ENCODE results near the gene SFXN1.
"Not testable (repeated sequence)": the region's sequence is repeated elsewhere in the genome, so short reads cannot be mapped to it uniquely, and the experiment has no call there.

Gene SFXN1, protein sequence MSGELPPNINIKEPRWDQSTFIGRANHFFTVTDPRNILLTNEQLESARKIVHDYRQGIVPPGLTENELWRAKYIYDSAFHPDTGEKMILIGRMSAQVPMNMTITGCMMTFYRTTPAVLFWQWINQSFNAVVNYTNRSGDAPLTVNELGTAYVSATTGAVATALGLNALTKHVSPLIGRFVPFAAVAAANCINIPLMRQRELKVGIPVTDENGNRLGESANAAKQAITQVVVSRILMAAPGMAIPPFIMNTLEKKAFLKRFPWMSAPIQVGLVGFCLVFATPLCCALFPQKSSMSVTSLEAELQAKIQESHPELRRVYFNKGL

DNA sequence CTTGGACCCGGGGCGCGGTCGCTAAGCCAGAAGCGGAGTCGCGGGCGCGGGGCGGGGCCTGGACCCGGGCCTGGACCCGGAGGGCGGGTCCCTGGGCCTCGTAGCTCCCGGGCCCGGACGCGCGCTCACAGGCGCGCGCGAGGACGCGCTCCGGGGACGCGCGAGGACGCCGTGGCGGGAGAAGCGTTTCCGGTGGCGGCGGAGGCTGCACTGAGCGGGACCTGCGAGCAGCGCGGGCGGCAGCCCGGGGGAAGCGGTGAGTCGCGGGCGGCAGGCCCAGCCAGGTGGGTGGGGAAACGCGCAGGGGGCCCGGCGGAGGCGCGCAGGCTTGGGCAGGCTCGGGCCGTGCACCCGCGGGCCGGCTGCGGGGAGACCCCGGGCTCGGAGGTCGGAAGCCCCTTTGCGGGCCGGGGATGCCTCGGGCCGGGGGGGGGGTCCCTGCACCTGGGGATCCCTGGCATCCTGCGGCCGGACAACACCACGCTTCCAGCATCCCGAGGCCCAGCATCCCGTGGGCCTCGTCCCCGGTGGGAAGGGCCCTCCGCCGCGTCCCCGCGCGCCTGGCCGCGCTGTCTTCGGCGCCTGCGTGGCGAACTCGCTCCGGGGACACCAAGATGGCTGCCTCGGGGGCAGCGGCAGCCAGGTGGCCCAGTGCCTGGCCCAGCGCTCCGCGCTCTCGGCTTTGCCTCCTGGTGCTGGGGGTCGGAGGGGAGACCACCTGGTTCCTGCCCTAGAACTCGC is at the start of gene SFXN1:
Gene SFXN1 (plus strand): TSS at position 177 of the 741 bp plus-strand sequence. CDS start 13,544 bp downstream, outside the sequence.
- DNase-seq = peak; percentile 43 to 93 (median 84)
- intact Hi-C loops (cut with DNase I) = no loop called here

DNA sequence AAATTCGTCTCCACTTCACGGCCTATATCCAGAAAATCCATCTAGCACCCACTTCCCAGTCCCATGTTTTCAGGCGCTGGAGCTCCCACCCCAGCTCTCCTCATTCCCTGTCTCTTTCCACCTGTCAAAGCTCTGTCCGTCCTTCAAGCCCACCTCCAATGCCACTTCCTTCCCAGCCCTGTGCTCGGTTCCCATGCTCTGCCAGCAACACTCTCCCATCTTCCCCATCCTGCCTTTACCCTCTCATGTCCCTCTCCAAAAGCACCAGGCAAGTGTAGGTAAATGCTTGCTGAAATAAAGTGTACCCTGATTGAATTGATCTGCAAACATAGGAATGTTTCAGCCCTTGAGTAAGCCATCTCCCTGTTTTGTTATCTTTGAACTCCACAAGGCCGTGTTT is 43.6 kb upstream of the SFXN1 start:
- no peak for DNase-seq
- intact Hi-C loops (cut with DNase I) = no loop called here

DNA sequence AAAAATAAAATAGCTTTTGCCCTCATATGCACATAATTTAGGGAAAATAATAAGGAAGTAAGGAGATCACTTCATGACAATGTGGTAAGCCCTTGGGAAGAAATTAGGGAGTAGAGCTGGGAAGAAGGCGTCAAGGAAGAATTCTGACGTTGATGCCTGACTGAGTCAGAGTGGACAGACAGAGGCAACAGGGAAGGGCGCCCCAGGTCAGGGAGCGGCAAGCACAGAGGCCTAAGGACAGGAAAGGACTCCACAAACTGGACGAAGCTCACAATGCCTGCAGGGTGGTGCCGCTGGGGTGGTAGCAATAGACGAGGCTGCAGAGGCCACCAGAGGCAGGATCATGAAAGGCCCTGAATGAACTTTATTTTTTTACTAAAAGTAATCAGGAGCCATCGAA is 42.0 kb upstream of the SFXN1 start:
- intact Hi-C loops (cut with DNase I) = no loop called here
- DNase-seq = no peak

DNA sequence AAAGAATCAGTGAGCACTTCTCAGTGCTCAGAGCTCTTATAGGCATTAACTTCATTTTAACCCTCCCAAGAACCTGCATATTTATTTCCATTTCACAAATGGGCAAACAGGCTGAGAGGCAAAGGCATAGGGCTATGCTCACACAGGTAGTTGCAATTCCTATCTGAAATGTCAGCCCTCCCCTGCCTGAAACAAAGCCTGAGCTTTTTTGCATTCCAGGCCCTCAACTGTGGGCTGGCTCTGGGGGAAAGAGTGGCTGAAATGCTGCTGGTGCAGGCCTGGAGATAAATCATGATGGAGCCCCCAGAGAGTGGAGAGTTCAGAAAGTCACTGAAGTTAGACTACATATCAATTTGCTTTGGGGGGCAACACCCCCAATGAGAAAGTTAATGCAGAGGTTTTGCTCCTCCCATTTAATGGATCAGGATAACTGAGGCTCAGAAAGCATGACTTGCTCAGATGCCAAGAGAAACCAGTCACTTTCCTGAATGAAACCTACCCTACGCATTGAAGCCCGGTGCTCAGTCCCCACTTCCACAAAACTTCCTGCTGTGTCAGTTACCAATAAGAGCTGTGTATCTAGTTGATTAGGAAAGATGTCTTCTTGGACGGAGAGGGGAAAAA is 40.0 kb upstream of the SFXN1 start:
- intact Hi-C loops (cut with DNase I) = no loop called here
- DNase-seq = no peak

DNA sequence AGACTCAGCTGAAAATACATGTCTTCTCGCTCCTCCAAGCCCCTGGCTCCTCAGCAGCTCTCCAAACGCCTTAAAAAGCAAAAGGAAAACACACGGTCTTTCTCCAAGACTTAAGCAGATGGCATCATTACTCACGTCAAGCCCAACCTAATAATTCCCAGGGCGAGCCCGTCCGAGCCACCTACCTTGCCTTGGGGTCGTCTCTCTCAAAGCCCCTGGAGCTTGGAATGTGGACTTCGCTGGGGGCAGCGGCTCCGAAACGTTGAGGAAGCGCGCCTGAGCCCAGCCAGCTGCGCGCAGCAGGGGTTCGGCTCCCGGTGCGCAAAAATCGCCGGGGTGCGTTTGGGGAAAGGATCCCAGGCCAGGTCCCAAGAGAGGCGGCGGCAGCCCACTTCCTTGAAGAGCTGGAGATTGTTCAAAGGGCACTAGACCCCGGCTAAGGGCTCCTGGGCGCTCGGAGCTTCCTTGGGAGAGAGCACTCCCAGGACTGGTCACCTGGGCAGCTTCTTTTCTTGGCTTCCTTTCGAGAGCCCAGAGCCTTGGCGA is 34.8 kb upstream of the SFXN1 start:
- peak in 1 of 42 donors; percentile 18 for DNase-seq
- intact Hi-C loops (cut with DNase I) = loop anchor here (5.0 kb wide), 1 partner anchor 491 kb away; no protein-coding TSS in a partner anchor

DNA sequence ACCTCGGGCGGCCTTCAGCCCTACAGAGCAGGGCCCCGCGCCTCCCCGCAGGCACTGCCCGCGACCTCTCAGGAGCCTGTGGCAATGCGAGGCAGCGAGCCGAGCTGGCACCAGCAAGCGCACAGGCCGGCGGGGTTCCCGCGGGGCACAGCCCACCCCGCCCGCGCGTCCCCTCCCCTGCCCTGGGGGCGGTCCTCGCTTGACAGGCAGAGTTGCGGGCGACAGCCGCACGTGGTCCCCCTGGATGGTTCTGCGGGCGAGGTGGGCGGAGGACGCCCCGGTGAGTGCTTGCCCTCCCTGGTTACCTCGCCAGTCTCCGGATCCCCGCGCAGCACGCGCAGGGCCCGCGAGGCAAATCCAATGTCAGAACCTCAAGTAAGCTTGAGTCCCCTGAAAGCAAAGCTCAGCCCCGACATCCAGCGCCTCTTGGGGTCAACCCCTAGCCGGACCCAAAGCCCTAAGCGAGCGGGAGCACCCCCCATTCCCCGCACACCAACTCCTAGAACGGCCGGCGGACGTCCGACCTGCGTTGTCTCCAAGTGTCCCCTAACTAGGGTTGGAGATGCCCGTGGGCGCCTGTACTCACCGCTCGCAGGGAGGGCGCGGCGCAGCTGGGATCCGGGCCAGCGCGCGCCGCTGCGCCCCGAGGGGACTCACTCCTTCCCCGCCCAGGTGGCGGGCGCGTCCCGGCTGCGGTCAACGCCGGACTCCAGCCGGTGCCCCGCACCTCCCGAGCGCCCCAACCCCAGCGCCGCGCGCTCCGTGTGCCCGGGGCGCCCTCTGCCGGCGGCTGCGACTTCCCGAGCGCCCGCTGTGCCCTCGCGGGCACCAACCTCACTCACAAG is 34.1 kb upstream of the SFXN1 start, which contains the start of gene DRD1:
Gene DRD1 (minus strand): TSS at position 123 of the 845 bp plus-strand sequence. CDS start 1,083 bp downstream, outside the sequence.
- peak; percentile 17 to 86 (median 74) for DNase-seq
- intact Hi-C loops (cut with DNase I) = loop anchor here (5.0 kb wide), 1 partner anchor 492 kb away; no protein-coding TSS in a partner anchor

DNA sequence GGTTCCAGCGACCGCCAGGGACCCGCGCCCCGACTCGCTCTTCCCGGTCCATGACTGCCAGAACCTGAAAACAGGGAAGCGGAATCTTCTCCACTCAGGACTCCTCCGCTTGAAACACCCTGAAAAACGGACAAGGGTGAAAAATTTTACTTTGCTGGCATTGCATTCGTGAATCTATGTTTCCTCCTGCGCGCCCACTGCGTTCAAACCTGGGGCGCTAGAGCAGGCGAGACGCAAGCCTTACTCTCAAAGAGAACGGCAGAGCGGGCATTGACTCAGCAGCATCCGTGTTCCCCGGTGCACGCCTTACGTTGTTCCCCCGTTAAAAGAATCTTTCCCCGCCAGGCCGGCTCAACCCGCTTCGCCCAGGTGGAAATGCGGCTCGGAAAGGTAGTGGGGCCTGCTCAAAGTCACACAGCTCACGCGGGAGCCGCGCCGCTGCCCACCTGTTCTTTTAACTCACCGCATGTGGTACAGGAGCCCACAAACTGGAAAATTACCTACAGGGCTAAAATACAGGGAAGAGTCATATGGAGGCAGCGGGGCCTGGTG is 33.4 kb upstream of the SFXN1 start:
- intact Hi-C loops (cut with DNase I) = loop anchor here (5.0 kb wide), 1 partner anchor 493 kb away; no protein-coding TSS in a partner anchor
- peak in 18 of 42 donors; percentile 11 to 61 (median 35) for DNase-seq

DNA sequence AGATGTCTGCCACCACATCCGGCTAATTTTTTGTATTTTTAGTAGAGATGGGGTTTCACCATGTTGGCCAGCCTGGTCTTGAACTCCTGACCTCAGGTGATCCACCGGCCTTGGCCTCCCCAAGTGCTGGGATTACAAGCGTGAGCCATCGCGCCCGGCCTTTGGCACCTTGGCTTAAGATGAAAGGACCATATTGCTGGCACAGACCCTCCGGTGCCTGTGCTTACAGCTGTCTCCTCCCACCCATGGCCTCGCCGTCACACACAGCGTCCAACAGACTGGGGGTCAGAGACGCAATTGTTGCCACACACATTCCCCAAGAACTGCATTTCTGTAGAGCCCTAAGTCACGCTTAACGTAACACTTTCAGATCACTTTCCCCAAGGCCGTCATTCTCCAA is 32.0 kb upstream of the SFXN1 start:
- DNase-seq = peak in 1 of 42 donors; percentile 26
- intact Hi-C loops (cut with DNase I) = not testable (repeated sequence)

DNA sequence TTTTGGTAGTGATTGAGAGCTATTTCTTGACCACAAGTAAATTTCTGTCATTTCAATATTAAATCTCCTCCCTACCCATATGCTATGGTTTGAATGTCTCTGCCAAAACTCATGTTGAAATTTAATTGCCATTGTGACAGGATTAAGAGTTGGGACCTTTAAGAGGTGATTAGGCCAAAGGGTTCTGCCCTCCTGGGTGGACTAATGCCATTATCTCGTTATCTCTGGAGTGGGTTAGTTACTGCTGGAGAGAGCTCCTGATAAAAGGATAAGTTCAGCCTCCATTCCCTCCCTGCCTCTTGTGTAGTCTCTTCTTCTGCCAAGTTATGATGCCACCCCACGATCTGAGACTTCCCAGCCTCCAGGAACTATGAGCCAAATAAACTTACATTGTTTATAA is 30.8 kb upstream of the SFXN1 start:
- no peak for DNase-seq
- intact Hi-C loops (cut with DNase I) = no loop called here

DNA sequence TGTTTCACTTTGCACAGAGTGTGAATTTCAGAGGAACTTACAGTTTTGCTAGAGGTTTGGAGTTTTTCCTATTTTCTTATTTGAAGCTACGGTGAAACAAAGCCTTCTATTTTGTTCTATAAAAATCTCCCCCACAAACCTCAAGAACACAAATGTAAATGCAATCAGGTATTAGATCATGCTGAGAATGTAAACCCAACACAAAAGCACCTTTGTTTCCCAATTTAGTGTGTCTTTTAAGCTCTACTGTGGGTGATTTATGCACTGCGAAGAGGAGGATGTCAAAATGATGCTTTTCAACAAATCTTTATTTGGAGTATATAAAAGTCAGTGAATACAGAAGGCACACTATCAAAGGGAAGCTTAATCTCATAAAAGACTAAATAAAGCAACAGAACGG is 30.1 kb upstream of the SFXN1 start:
- intact Hi-C loops (cut with DNase I) = no loop called here
- no peak for DNase-seq

DNA sequence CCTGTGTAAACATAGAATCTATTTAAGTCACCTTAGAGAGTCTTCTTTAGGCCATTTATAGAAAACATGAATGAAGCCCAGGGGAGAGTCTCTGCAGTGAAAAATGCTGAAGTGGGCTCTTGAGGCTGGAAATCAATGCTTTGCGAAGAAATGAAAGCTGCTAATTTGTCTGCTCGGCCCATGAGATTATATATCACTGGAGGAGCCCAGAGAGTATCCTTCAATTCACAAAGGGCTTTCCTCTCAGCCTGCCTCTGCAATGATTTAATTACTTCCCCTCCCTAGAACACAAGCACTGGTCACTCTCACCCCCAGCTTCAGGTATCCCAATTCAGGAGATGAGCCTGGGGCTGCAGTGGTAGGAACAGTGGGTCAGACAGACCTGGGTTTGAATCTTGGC is 26.2 kb upstream of the SFXN1 start:
- intact Hi-C loops (cut with DNase I) = no loop called here
- no peak for DNase-seq

DNA sequence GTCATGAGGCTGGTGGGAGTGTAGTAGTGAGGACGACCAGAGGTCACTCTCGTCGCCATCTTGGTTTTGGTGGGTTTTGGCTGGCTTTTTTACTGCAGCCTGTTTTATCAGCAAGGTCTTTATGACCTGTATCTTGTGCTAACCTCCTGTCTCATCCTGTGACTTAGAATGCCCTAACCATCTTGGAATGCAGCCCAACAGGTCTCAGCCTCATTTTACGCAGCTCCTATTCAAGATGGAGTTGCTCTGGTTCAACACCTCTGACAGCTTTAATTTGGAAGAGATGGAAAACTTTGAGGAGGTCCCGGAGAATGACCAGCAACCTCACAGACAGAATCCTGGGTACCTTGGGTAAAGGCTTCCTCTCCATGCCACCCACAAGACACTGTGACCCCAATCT is 24.0 kb upstream of the SFXN1 start:
- intact Hi-C loops (cut with DNase I); DNase-seq: not testable (repeated sequence)

DNA sequence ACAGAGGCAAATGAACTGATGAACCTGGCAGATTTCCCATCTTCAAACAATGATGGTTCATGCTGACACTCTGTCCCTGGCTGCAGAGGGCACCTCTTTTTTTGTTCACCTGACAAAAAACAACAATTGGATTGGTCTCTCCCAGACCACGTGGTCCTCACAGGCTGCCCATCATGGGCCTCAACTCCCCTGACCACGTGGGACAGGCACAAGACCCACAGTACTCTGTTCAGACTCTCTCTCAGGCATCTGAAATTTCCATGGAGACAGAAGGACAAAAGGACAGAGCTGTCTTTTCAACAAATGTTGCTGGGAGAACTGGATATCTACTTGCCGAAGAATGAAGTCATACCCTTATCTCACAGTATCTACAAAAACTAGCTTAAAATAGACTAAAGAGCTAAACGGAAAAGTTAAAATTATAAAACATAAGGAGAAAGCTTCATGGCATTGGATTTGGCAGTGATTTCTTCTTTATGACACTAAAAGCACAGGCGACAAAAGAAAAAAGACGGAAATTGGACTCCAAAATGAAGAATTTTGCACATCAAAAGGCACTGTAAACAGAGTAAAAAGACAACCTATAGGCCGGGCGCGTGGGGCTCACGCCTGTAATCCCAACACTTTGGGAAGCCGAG is 22.1 kb upstream of the SFXN1 start:
- intact Hi-C loops (cut with DNase I) = no loop called here
- DNase-seq = no peak

DNA sequence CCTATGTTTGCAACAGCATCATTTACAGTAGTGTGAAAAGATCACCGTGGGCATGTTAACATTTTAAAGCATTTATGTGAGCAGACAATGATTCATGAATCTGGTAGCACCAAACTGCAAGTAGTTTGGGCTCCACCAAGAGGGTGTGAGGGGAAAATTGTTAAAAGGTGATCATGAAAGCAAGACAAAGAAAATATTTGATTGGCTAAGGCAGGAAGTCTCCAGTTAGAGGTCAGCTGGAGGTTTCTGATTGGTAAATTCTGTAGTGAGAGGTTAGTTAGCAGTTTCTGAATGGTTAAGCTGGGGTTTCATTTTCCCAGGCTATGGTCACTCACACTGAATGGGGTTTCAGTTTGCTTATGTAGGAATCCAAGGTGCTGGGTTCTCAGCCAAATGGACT is 20.9 kb upstream of the SFXN1 start:
- DNase-seq = peak in 2 of 42 donors; percentile 31 to 52
- intact Hi-C loops (cut with DNase I) = no loop called here

DNA sequence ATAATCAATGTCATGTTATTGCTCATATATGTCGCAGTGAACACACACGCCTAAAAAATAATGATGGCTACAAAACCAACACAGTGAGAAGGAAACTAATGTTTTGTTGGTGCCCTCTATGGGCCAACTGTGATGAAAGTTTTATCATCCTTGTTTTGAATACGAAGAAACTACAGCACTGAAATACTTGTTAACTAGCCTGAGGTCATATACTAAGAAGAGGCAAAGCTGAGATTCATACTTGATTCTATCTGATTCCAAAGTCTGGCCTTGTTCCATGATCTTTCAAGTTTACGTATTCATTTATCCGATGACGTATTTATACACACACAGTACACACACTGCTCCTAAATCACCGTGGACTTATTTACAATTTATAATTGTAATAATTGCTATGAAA is 18.2 kb upstream of the SFXN1 start:
- peak in 1 of 42 donors; percentile 57 for DNase-seq
- intact Hi-C loops (cut with DNase I) = no loop called here

DNA sequence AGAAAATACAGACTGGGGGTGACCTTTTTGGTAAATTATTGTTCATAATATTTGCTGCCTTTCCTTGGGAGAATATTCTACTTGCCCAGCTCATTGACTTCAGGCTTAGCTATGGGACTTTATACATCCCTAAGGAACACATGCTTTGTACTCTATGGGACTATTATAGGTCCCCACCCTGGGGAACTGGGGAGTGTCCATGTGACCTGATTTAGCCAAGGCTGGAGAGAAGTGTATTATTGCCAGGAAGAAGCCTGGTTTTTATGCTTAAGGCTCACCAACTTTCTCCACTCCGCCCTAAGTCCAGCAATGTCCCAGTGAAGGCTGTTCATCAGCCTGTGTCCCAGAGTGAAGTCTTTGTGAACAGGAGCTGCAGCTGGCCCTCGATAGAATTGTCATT is 17.8 kb upstream of the SFXN1 start:
- intact Hi-C loops (cut with DNase I) = no loop called here
- DNase-seq = no peak

DNA sequence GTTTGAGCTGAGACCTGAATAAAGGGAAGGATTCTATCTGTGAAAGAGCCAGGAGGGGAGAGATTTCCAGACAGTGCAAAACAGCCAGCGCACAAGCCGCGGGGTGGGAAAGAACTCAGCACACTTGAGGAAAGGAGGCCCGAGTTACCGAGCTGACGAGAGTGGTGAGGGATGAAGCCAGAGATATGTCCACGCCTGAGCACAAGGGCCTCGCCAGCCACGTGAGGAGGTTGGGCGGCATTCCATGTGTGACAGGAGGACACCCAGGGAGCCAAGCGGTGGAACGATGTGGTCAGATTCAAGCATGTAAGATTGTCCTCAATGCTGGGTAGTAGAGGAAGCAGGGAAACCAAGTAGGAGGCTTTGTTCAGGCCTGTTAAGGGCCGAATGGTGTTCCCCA is 17.0 kb upstream of the SFXN1 start:
- intact Hi-C loops (cut with DNase I) = no loop called here
- no peak for DNase-seq

DNA sequence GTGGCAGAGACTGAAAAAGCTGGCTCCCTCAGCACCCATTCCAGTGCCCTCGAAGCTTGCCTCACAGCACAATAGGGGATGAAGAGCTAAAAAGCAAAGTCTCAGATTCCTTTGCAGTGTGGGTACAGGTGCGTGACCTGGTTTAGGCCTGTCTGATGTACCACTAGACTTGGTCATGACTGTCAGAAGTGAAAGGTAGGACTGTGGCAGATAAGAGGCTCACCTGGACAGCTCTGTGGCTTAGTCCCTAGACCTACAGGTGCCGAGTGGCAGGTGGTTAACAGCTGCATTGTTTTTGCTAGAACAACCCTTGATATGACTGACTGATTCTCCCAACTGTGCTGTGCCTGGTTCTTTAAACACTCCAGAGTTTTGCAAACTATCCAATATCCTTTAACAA is 14.7 kb upstream of the SFXN1 start:
- intact Hi-C loops (cut with DNase I) = no loop called here
- DNase-seq = no peak
